Epidermal melanocyte (primary cell): ENCODE results near the gene SDK1.

Experiments used
- DNase-seq: peaks from one replicate; pipeline ENCODE4 v3.0.0; 2011; ENCODE audit warnings: low spot score; ENCODE audit not compliant: insufficient read length

Gene SDK1

GRCh38 chr7:4010923-4011656 lies 710.0 kb downstream of the SDK1 start:
- DNase-seq, result no peak

GRCh38 chr7:4013793-4014192 lies 712.7 kb downstream of the SDK1 start:
- DNase-seq, result no peak

- no peak for DNase-seq
These were observed 713.4 kb downstream of the SDK1 start for GRCh38 chr7:4014346-4015050.

- DNase-seq, result no peak
These were observed 714.3 kb downstream of the SDK1 start for GRCh38 chr7:4015371-4015770.

GRCh38 chr7:4015996-4016395 lies 714.9 kb downstream of the SDK1 start:
- no peak for DNase-seq

- no peak for DNase-seq
These were observed 716.0 kb downstream of the SDK1 start for GRCh38 chr7:4017081-4017480.

GRCh38 chr7:4017785-4018184 lies 716.7 kb downstream of the SDK1 start:
- no peak for DNase-seq

- no peak for DNase-seq
These were observed 717.7 kb downstream of the SDK1 start for GRCh38 chr7:4018601-4019316.

- no peak for DNase-seq
These were observed 719.0 kb downstream of the SDK1 start for GRCh38 chr7:4020086-4020485.

- DNase-seq, result no peak
These were observed 720.4 kb downstream of the SDK1 start for GRCh38 chr7:4021413-4021812.

GRCh38 chr7:4022265-4022664 lies 721.2 kb downstream of the SDK1 start:
- no peak for DNase-seq

GRCh38 chr7:4023502-4023901 lies 722.5 kb downstream of the SDK1 start:
- DNase-seq, result no peak

GRCh38 chr7:4024133-4024532 lies 723.1 kb downstream of the SDK1 start:
- no peak for DNase-seq

GRCh38 chr7:4024806-4025205 lies 723.8 kb downstream of the SDK1 start:
- DNase-seq, result no peak

GRCh38 chr7:4025210-4025609 lies 724.2 kb downstream of the SDK1 start:
- no peak for DNase-seq

GRCh38 chr7:4025694-4026615 lies 724.9 kb downstream of the SDK1 start:
- no peak for DNase-seq

- DNase-seq, result no peak
These were observed 726.0 kb downstream of the SDK1 start for GRCh38 chr7:4026941-4027486.

GRCh38 chr7:4028221-4028620 lies 727.2 kb downstream of the SDK1 start:
- no peak for DNase-seq

GRCh38 chr7:4029941-4030340 lies 728.9 kb downstream of the SDK1 start:
- DNase-seq, result no peak

- DNase-seq, result no peak
These were observed 729.4 kb downstream of the SDK1 start for GRCh38 chr7:4030346-4030950.

GRCh38 chr7:4033996-4034395 lies 732.9 kb downstream of the SDK1 start:
- no peak for DNase-seq
